GM18861 (cell line): ENCODE measurements around the gene MPP3.

Experiments used
- ATAC-seq: cut with Tn5 transposase; IDR thresholded peaks from one replicate; pipeline ENCODE4 v1.9.1; 2021; ENCODE audit not compliant: unreplicated experiment

The MPP3 gene

DNA sequence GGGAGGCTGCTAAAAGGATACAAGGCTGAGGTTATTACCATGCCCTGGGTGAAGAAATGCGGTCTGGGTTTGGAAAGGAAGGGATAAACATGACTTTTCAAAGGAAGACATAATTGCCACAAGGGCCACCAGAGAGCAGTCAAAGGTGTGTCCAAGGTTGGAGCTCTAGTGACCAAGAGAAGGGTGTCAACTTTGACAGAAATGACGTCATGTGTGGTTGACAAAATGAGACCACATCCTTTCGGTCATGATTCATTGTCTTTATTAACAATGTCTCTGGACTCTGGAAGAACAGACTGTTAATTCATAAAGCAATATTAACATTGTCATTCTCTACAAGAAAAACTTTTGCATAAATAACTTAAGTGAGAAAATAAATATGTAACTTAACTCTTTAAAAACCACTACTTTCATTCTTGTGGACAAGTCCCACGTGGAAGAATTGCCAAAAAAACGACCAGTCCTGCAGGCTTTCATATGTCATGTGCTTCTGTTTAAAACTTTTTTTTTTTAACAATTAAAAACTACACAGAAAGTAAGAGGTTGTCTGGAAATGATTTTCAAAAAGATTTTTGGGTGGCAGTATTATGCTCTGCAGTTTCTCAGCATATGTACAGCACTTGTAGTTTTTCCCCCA, 79.3 kb downstream of the MPP3 start:
- no peak for ATAC-seq
